Calu3 (cell line): ENCODE data around the gene GNAS. TPM values are rescaled to one million over a fixed set of nuclear protein-coding genes. Genes with fewer than 3 reads are reported as not detected.

ENCODE experiments used
- BruUV-seq: library from RNA; stranded (reverse); fragments of 400-500 nt; replicated peaks from 2 replicates; lab custom pipeline; 2021; lab: Mats Ljungman, UMichigan
- CTCF ChIA-PET: fragments of 300-600 bp; sonication (Branson Sonifier 250); formaldehyde crosslinking; loops from one replicate; lab custom pipeline; 2022; ENCODE audit warnings: antibody characterized with exemption; lab: Charles Lee
- DNase-seq: peaks from one replicate; pipeline ENCODE4 v3.0.0; 2022
- H3K27ac Mint-ChIP-seq: one replicate; pipeline ENCODE4 v1.8.0; 2022; ENCODE audit warnings: mixed read lengths; ENCODE audit not compliant: unreplicated experiment
- H3K27me3 Mint-ChIP-seq: one replicate; pipeline ENCODE4 v1.8.0; 2022; ENCODE audit warnings: mixed read lengths; ENCODE audit not compliant: unreplicated experiment
- H3K36me3 Mint-ChIP-seq: one replicate; pipeline ENCODE4 v1.8.0; 2022; ENCODE audit warnings: mild to moderate bottlenecking, moderate library complexity, mixed read lengths; ENCODE audit not compliant: insufficient read depth, unreplicated experiment
- H3K4me1 Mint-ChIP-seq: one replicate; pipeline ENCODE4 v1.8.0; 2022; ENCODE audit warnings: mild to moderate bottlenecking, low read depth, mixed read lengths; ENCODE audit not compliant: unreplicated experiment
- H3K4me3 Mint-ChIP-seq: one replicate; pipeline ENCODE4 v1.8.0; 2022; ENCODE audit warnings: mild to moderate bottlenecking, low read depth, moderate library complexity, mixed read lengths; ENCODE audit not compliant: unreplicated experiment
- H3K9me3 Mint-ChIP-seq: one replicate; pipeline ENCODE4 v1.8.0; 2022; ENCODE audit warnings: low read depth, mixed read lengths; ENCODE audit not compliant: unreplicated experiment
- intact Hi-C: fragments of 100-400 bp; cut with micrococcal nuclease; formaldehyde crosslinking; loops from one replicate; pipeline ENCODE4 v1.10.0; 2022; ENCODE audit not compliant: unreplicated experiment
- total RNA-seq: library from RNA; stranded (reverse); gene quantifications from 2 replicates; pipeline ENCODE4 v1.2.3, GENCODE V29; 2022
- TF ChIP-seq, protein P1 (sequence below): fragments of 200-600 bp; IDR thresholded peaks from one replicate; pipeline ENCODE4 v1.8.0; 2022; ENCODE audit warnings: antibody characterized with exemption; ENCODE audit not compliant: unreplicated experiment

GNAS gene
- total RNA-seq, 1 experiment from 2014 or later: 1,410 TPM

DNA sequence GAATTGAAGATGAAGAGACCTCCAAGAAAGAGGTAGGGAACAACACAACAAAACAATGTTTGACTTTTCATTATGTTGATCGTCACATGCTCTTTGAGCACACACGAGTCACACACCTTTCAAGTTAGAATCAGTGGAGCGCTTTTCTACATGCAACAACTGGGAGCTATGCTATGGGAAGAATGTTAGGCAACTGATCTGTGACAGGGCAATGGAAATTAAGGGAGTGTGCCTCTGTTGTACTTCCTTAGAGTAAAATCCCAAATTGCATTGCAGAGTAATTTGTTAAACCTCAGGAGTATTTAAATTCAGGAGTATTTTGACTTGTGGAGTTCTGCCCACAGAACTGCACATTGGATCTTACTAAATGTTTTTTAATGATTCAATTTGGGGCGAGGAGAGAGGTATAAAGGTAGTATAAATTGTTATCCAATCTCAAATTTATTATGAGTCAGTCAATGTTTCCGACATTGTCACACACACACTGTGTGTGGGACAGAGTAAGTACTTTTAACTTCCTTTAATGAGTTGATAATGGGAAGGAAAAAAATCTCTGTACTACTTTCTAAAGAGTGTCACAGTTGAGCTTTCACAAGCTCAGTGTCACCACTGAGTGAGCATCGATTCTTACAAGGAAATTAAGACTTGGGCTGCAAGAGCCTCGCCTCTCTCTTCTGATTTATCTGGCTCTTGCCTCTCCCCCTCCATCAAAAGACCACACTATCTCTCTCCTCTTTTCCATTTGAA is 10.7 kb downstream of the GNAS start:
- CTCF ChIA-PET: interaction anchor here (0.6 to 1.2 kb wide), 2 partner anchors 114 to 633 kb away, joined by 3 to 5 read pairs; no protein-coding TSS in a partner anchor

DNA sequence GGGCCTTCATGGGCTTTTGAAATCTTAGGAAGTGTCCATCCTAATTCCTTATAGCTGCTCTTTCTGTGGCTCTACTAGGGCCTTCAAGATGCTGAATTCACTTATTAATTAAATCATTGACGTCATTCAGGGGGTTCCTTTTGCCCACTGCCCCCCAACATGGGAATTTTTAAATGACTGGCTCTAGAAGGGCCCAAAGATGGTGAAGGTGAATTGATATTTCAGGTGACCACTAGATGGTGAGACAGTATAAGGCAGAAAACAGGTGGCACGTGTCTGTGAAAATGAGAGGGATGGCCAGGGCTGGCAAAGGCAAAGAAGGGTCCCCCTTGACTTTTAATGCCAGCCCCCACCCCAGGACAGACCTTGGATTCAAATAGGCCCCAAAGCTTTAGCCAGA is 11.8 kb downstream of the GNAS start:
- TF ChIP-seq, protein P1, sequence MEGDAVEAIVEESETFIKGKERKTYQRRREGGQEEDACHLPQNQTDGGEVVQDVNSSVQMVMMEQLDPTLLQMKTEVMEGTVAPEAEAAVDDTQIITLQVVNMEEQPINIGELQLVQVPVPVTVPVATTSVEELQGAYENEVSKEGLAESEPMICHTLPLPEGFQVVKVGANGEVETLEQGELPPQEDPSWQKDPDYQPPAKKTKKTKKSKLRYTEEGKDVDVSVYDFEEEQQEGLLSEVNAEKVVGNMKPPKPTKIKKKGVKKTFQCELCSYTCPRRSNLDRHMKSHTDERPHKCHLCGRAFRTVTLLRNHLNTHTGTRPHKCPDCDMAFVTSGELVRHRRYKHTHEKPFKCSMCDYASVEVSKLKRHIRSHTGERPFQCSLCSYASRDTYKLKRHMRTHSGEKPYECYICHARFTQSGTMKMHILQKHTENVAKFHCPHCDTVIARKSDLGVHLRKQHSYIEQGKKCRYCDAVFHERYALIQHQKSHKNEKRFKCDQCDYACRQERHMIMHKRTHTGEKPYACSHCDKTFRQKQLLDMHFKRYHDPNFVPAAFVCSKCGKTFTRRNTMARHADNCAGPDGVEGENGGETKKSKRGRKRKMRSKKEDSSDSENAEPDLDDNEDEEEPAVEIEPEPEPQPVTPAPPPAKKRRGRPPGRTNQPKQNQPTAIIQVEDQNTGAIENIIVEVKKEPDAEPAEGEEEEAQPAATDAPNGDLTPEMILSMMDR: peak; percentile 45
- Mint-ChIP-seq H3K27ac (no peak overlapping the region), H3K9me3 (no peaks in the 10 kb centered on the region), H3K4me3 (no peak overlapping the region), H3K4me1 (no peaks in the 10 kb centered on the region), H3K36me3 (no peaks in the 10 kb centered on the region), H3K27me3 (peaks cover 33% of the 10 kb centered on the region)
- no TSS peak for BruUV-seq
- CTCF ChIA-PET: interaction anchor here (0.6 kb wide), 1 partner anchor 168 kb away, joined by 3 read pairs; no protein-coding TSS in a partner anchor
- peak; percentile 29 for DNase-seq
- intact Hi-C loops: loop anchor here (2.0 kb wide), 1 partner anchor 632 kb away; no protein-coding TSS in a partner anchor

More for the DNA sequence above, 10.7 kb downstream of the GNAS start:
- intact Hi-C loops: no loop called here
- TF ChIP-seq, protein P1: no peak
- Mint-ChIP-seq H3K27ac (no peak overlapping the region), H3K4me3 (no peak overlapping the region), H3K4me1 (no peaks in the 10 kb centered on the region), H3K9me3 (no peaks in the 10 kb centered on the region), H3K36me3 (no peaks in the 10 kb centered on the region), H3K27me3 (peaks cover 35% of the 10 kb centered on the region)
- BruUV-seq: no TSS peak
- DNase-seq: no peak

DNA sequence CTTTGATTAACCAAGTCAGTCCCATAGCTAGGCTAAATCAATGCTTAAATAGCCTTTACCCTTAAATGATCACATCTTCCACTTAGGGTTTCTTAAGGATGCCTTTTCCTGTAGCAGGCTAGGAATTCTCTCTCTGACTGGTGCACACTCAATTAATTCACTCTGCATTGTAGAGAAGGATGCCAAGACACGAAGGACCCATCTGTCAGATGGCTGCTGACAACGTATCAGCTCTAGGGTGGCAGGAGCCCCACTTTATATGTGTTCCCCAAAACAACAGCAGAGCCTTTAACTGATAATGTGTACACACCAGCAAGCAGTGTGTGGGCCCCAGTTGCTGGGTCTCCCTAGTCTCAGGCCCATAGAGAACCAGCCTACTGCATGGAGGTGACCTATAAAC is 13.3 kb downstream of the GNAS start:
- Mint-ChIP-seq H3K27me3 (peaks cover 27% of the 10 kb centered on the region), H3K4me3 (no peak overlapping the region), H3K27ac (no peak overlapping the region), H3K4me1 (peaks cover 10% of the 10 kb centered on the region), H3K36me3 (no peaks in the 10 kb centered on the region), H3K9me3 (no peaks in the 10 kb centered on the region)
- CTCF ChIA-PET: no interaction called here
- TF ChIP-seq, protein P1: no peak
- no peak for DNase-seq
- BruUV-seq: no TSS peak
- intact Hi-C loops: loop anchor here (2.0 kb wide), 1 partner anchor 631 kb away; no protein-coding TSS in a partner anchor

DNA sequence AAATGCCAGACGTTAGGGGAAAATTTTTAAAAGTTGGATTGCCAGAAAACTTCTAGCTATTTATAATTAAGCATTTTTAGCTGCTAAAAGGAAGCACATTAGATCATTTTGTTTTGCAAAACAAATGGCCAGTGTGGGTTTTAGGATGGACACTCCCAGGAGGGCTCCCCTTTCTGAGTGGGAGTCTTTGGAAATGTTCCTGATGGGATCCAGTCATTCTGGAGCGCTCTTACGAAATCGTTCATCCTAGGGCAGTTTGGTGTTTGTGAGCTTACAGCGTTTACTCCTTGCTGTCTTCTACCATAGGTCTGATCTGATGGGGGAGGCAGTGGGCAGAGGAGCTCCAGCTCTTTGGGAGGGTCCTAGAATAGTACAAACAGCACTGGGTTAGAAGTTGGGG is 14.7 kb downstream of the GNAS start:
- Mint-ChIP-seq H3K36me3 (no peaks in the 10 kb centered on the region), H3K4me1 (peaks cover 17% of the 10 kb centered on the region), H3K4me3 (no peak overlapping the region), H3K27ac (no peak overlapping the region), H3K27me3 (peaks cover 14% of the 10 kb centered on the region), H3K9me3 (peaks cover 2% of the 10 kb centered on the region)
- no peak for DNase-seq
- TF ChIP-seq, protein P1: no peak
- no TSS peak for BruUV-seq
- intact Hi-C loops: no loop called here
- CTCF ChIA-PET: interaction anchor here (0.7 to 1.4 kb wide), 4 partner anchors 215 to 1475 kb away, joined by 3 to 7 read pairs (median 4); partner anchors contain the start of gene STX16
